GM21723 (cell line): Measurements from ENCODE around the gene ZNF277.

Experiments used
- ATAC-seq: cut with Tn5 transposase; IDR thresholded peaks from one replicate; pipeline ENCODE4 v1.9.1; 2021; ENCODE audit warnings: mild to moderate bottlenecking, moderate library complexity; ENCODE audit not compliant: unreplicated experiment

ZNF277 gene

GRCh38 chr7:112337892-112338291 is 131.4 kb downstream of the ZNF277 start:
- no peak for ATAC-seq

GRCh38 chr7:112338786-112339185 is 132.3 kb downstream of the ZNF277 start:
- no peak for ATAC-seq

- no peak for ATAC-seq
These were observed 135.0 kb downstream of the ZNF277 start for GRCh38 chr7:112341464-112341863.

- ATAC-seq, result no peak
These were observed 140.0 kb downstream of the ZNF277 start for GRCh38 chr7:112346381-112347060.

- ATAC-seq, result no peak
These were observed 140.6 kb downstream of the ZNF277 start for GRCh38 chr7:112347088-112347487.

GRCh38 chr7:112350585-112350984 is 144.1 kb downstream of the ZNF277 start:
- ATAC-seq, result no peak

GRCh38 chr7:112356596-112356995 is 150.1 kb downstream of the ZNF277 start:
- no peak for ATAC-seq

GRCh38 chr7:112357136-112357535 is 150.6 kb downstream of the ZNF277 start:
- ATAC-seq, result no peak

GRCh38 chr7:112358513-112358912 is 152.0 kb downstream of the ZNF277 start:
- no peak for ATAC-seq

- no peak for ATAC-seq
These were observed 152.6 kb downstream of the ZNF277 start for GRCh38 chr7:112359086-112359485.

- no peak for ATAC-seq
These were observed 154.2 kb downstream of the ZNF277 start for GRCh38 chr7:112360681-112361080.

GRCh38 chr7:112361154-112361553 is 154.7 kb downstream of the ZNF277 start:
- ATAC-seq, result no peak

GRCh38 chr7:112362053-112362650 is 155.7 kb downstream of the ZNF277 start:
- no peak for ATAC-seq

GRCh38 chr7:112362731-112363131 is 156.2 kb downstream of the ZNF277 start:
- no peak for ATAC-seq

GRCh38 chr7:112364388-112364787 is 157.9 kb downstream of the ZNF277 start:
- ATAC-seq, result no peak

- ATAC-seq, result no peak
These were observed 159.1 kb downstream of the ZNF277 start for GRCh38 chr7:112365551-112365950.

- ATAC-seq, result no peak
These were observed 160.4 kb downstream of the ZNF277 start for GRCh38 chr7:112366886-112367285.

GRCh38 chr7:112370436-112370835 is 163.9 kb downstream of the ZNF277 start:
- ATAC-seq, result no peak

- ATAC-seq, result no peak
These were observed 165.2 kb downstream of the ZNF277 start for GRCh38 chr7:112371701-112372100.

- ATAC-seq, result no peak
These were observed 165.6 kb downstream of the ZNF277 start for GRCh38 chr7:112372101-112372500.

- ATAC-seq, result no peak
These were observed 171.1 kb downstream of the ZNF277 start for GRCh38 chr7:112377593-112377992.

GRCh38 chr7:112381311-112382091 is 175.0 kb downstream of the ZNF277 start:
- no peak for ATAC-seq
